Measurements from ENCODE around the gene ANXA2R. TPM values are rescaled to one million over a fixed set of nuclear protein-coding genes. Genes with fewer than 3 reads are reported as not detected.
A peak's percentile ranks its signal among the peaks of the same experiment; 100 is the strongest.

The ANXA2R gene
- polyA plus RNA-seq, 3 donors: 2.3 to 6.4 (median 3.1) TPM

GRCh38 chr5:43036856-43037635 lies 3.1 kb downstream of the ANXA2R start:
- peaks cover 0 to 10% (median 2%) of the 10 kb centered on the region in 7 donors for H3K9me3 Mint-ChIP-seq
- H3K36me3 Mint-ChIP-seq: no peaks in the 10 kb centered on the region
- intact Hi-C loops (cut with micrococcal nuclease): no loop called here
- H4K20me1 ChIP-seq (ENCODE audit: insufficient read depth, low read length): no peaks in the 10 kb centered on the region
- H2AFZ ChIP-seq (ENCODE audit: insufficient read depth, low read depth, low read length, poor library complexity, severe bottlenecking): peak overlapping the region; percentile 75
- H3K4me3 Mint-ChIP-seq: peak overlapping the region; percentile 83 to 96
- WGBS (ENCODE audit: insufficient coverage): 80% methylated on average over 36 of the region's 36 CpGs
- no peaks in the 10 kb centered on the region for H3K27me3 ChIP-seq (ENCODE audit: control insufficient read depth in 2 of 2, insufficient read depth in 2 of 2, low read length in 2 of 2)
- H3K4me1 Mint-ChIP-seq: peaks cover 31% of the 10 kb centered on the region
- peaks cover 20 to 26% of the 10 kb centered on the region in 2 donors for H3K4me1 ChIP-seq (ENCODE audit: control insufficient read depth in 1 of 2, insufficient read depth in 2 of 2, low read length in 2 of 2)
- no peak for TF ChIP-seq CTCF (IDR thresholded peaks at IDR 0.05)
- H3K79me2 ChIP-seq (ENCODE audit: insufficient read depth, low read length): peaks cover 22% of the 10 kb centered on the region
- peak overlapping the region; percentile 68 to 81 for H3K27ac ChIP-seq (ENCODE audit: low read depth in 1 of 2, low read length in 2 of 2)
- peak overlapping the region; percentile 70 to 86 (median 81) for H3K4me3 ChIP-seq (replicated peaks in 1 of 3; ENCODE audit: low read depth in 2 of 3, low read length in 3 of 3)
- no peaks in the 10 kb centered on the region for H3K27me3 Mint-ChIP-seq (ENCODE audit: low read depth in 3 of 3)
- DNase-seq: peak in 1 of 3 donors; percentile 20
- peak overlapping the region; percentile 48 for H3K9ac ChIP-seq (ENCODE audit: insufficient read depth, low read length, poor library complexity, severe bottlenecking)
- peak overlapping the region; percentile 99 for H3K4me2 ChIP-seq (replicated peaks; ENCODE audit: extremely low read depth, low read length, poor library complexity, severe bottlenecking)
- no peaks in the 10 kb centered on the region for H3K9me3 ChIP-seq (replicated peaks in 1 of 2; ENCODE audit: control insufficient read depth in 1 of 2, insufficient read depth in 1 of 2, low read length in 2 of 2)
- no peaks in the 10 kb centered on the region for H3K36me3 ChIP-seq (replicated peaks in 1 of 2; ENCODE audit: control insufficient read depth in 1 of 2, insufficient read depth in 2 of 2, low read length in 2 of 2)
- H3K27ac Mint-ChIP-seq: peak overlapping the region; percentile 41 to 90 (median 86)

DNA sequence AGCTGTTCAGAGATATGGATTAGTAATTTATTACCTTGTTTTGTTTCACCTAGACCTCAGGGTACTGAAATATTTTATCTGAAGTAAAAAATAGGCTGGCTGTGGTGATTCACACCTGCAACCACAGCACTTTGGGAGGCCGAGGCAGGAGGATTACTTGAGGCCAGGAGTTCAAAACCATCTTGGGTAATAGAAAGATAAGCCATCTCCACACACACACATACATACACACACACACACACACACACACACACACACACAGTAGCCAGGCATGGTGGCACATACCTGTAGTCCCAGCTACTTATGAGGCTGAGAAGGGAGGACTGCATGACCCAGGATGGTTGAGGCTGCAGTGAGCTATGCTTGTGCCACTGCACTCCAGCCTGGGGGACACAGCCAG lies 3.7 kb downstream of the ANXA2R start:
- H2AFZ ChIP-seq (ENCODE audit: insufficient read depth, low read depth, low read length, poor library complexity, severe bottlenecking): no peak overlapping the region
- no CpG with 5 or more reads among the region's 1 CpG for WGBS (ENCODE audit: insufficient coverage)
- peaks cover 18 to 21% of the 10 kb centered on the region in 2 donors for H3K4me1 ChIP-seq (ENCODE audit: control insufficient read depth in 1 of 2, insufficient read depth in 2 of 2, low read length in 2 of 2)
- H3K9me3 ChIP-seq (replicated peaks in 1 of 2; ENCODE audit: control insufficient read depth in 1 of 2, insufficient read depth in 1 of 2, low read length in 2 of 2): no peaks in the 10 kb centered on the region
- no peaks in the 10 kb centered on the region for H3K27me3 ChIP-seq (ENCODE audit: control insufficient read depth in 2 of 2, insufficient read depth in 2 of 2, low read length in 2 of 2)
- H4K20me1 ChIP-seq (ENCODE audit: insufficient read depth, low read length): no peaks in the 10 kb centered on the region
- Mint-ChIP-seq H3K4me3 (no peak overlapping the region), H3K27me3 (ENCODE audit: low read depth in 3 of 3) (no peaks in the 10 kb centered on the region), H3K4me1 (peaks cover 31% of the 10 kb centered on the region), H3K36me3 (no peaks in the 10 kb centered on the region), H3K9me3 (peaks cover 0 to 7% (median 2%) of the 10 kb centered on the region in 7 donors), H3K27ac (peak overlapping the region in 1 of 7 donors; percentile 90)
- peak overlapping the region in 1 of 3 experiments; percentile 81 for H3K4me3 ChIP-seq (replicated peaks in 1 of 3; ENCODE audit: low read depth in 2 of 3, low read length in 3 of 3)
- H3K9ac ChIP-seq (ENCODE audit: insufficient read depth, low read length, poor library complexity, severe bottlenecking): no peak overlapping the region
- H3K36me3 ChIP-seq (replicated peaks in 1 of 2; ENCODE audit: control insufficient read depth in 1 of 2, insufficient read depth in 2 of 2, low read length in 2 of 2): no peaks in the 10 kb centered on the region
- peak overlapping the region; percentile 99 for H3K4me2 ChIP-seq (replicated peaks; ENCODE audit: extremely low read depth, low read length, poor library complexity, severe bottlenecking)
- DNase-seq: no peak
- H3K79me2 ChIP-seq (ENCODE audit: insufficient read depth, low read length): peaks cover 22% of the 10 kb centered on the region
- no peak for TF ChIP-seq CTCF (IDR thresholded peaks at IDR 0.05)
- no peak overlapping the region for H3K27ac ChIP-seq (ENCODE audit: low read depth in 1 of 2, low read length in 2 of 2)
- intact Hi-C loops (cut with micrococcal nuclease): no loop called here

All from CD14-positive monocyte (primary cell).